OCI-LY1 (cell line): ENCODE results near the gene CORIN.

Experiments
- EZH2 ChIP-seq: fragments of 200-600 bp; sonication (generic), shearing (Covaris generic); IDR thresholded peaks from 2 replicates; pipeline ENCODE4 v1.8.0; 2017; ENCODE audit warnings: borderline replicate concordance, mixed run types, mild to moderate bottlenecking, antibody characterized with exemption, low read length, moderate library complexity, mixed read lengths
- TF ChIP-seq, protein P1 (sequence below): fragments of 200-600 bp; sonication (generic), shearing (Covaris generic); IDR thresholded peaks from 2 replicates; pipeline ENCODE4 v1.5.1; 2017; ENCODE audit warnings: mild to moderate bottlenecking, antibody characterized with exemption, low read length, moderate library complexity, mixed read lengths

DNA sequence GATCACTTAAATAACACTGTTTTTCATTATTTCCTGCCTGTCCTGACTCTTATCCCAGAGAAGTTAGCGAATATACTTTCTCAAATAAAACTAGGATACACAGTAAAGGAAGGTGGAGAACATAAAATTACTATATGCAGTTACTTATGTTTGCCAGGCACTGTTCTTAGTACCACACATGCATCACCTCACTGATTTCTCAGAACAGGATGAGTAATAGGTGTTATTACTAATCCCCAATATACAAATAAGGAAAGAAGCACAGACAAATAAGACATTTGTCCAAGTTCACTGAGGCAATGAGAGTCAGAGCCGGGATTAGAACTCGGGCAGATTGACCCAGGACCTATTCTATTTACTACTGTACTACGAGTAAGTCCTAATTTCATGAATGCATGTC, 91.7 kb downstream of the CORIN start:
- TF ChIP-seq, protein P1, sequence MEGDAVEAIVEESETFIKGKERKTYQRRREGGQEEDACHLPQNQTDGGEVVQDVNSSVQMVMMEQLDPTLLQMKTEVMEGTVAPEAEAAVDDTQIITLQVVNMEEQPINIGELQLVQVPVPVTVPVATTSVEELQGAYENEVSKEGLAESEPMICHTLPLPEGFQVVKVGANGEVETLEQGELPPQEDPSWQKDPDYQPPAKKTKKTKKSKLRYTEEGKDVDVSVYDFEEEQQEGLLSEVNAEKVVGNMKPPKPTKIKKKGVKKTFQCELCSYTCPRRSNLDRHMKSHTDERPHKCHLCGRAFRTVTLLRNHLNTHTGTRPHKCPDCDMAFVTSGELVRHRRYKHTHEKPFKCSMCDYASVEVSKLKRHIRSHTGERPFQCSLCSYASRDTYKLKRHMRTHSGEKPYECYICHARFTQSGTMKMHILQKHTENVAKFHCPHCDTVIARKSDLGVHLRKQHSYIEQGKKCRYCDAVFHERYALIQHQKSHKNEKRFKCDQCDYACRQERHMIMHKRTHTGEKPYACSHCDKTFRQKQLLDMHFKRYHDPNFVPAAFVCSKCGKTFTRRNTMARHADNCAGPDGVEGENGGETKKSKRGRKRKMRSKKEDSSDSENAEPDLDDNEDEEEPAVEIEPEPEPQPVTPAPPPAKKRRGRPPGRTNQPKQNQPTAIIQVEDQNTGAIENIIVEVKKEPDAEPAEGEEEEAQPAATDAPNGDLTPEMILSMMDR: no peak
- TF ChIP-seq EZH2: no peak
